Nephron (organoid): ENCODE data around the gene TCF12.

Experiments
- H3K27ac Mint-ChIP-seq, 3 experiments: 2 replicates each; pipeline ENCODE4 v1.8.0; 2020; ENCODE audit warnings: mixed read lengths in 3 of 3, mild to moderate bottlenecking in 2 of 3, moderate library complexity in 1 of 3
- H3K27me3 Mint-ChIP-seq: 2 replicates; pipeline ENCODE4 v1.8.0; 2021; ENCODE audit warnings: low read depth, mild to moderate bottlenecking, moderate library complexity, mixed read lengths
- H3K36me3 Mint-ChIP-seq: 2 replicates; pipeline ENCODE4 v1.8.0; 2020; ENCODE audit warnings: low read depth, mixed read lengths
- H3K4me1 Mint-ChIP-seq: 2 replicates; pipeline ENCODE4 v1.8.0; 2020; ENCODE audit warnings: mixed read lengths
- H3K4me3 Mint-ChIP-seq, 3 experiments: 2 replicates each; pipeline ENCODE4 v1.8.0; 2020; ENCODE audit warnings: mild to moderate bottlenecking in 3 of 3, mixed read lengths in 3 of 3, moderate library complexity in 2 of 3
- H3K9me3 Mint-ChIP-seq: 2 replicates; pipeline ENCODE4 v1.8.0; 2020; ENCODE audit warnings: mixed read lengths
- CTCF ChIP-seq, 3 experiments: fragments of 200-600 bp; sonication (generic); IDR thresholded peaks; one replicate each; pipeline ENCODE4 v1.5.0; 2021; ENCODE audit warnings: antibody characterized with exemption in 3 of 3; ENCODE audit not compliant: unreplicated experiment in 3 of 3

The TCF12 gene

GRCh38 chr15:57305009-57305408 lies 386.6 kb downstream of the TCF12 start:
- Mint-ChIP-seq H3K27ac (peak overlapping the region in 2 of 3 experiments; percentile 8 to 16), H3K4me1 (peaks cover 44% of the 10 kb centered on the region), H3K4me3 (peak overlapping the region; percentile 66 to 70 (median 69)), H3K27me3 (peaks cover 5% of the 10 kb centered on the region), H3K9me3 (no peaks in the 10 kb centered on the region), H3K36me3 (no peaks in the 10 kb centered on the region)
- no peak for TF ChIP-seq CTCF (IDR thresholded peaks at IDR 0.05; ENCODE audit: unreplicated experiment in 3 of 3)

GRCh38 chr15:57306161-57306943 lies 387.9 kb downstream of the TCF12 start:
- Mint-ChIP-seq H3K4me1 (peaks cover 50% of the 10 kb centered on the region), H3K4me3 (peak overlapping the region; percentile 70 to 76 (median 76)), H3K27ac (peak overlapping the region; percentile 11 to 75 (median 64)), H3K27me3 (peaks cover 5% of the 10 kb centered on the region), H3K9me3 (no peaks in the 10 kb centered on the region), H3K36me3 (no peaks in the 10 kb centered on the region)
- peak; percentile 69 to 77 (median 70) for TF ChIP-seq CTCF (IDR thresholded peaks at IDR 0.05; ENCODE audit: unreplicated experiment in 3 of 3)

- H3K27ac Mint-ChIP-seq = peak overlapping the region in 1 of 3 experiments; percentile 74
- H3K4me3 Mint-ChIP-seq = peak overlapping the region; percentile 66 to 76 (median 70)
- no peak for TF ChIP-seq CTCF (IDR thresholded peaks at IDR 0.05; ENCODE audit: unreplicated experiment in 3 of 3)
- no peaks in the 10 kb centered on the region for H3K9me3 Mint-ChIP-seq
- no peaks in the 10 kb centered on the region for H3K36me3 Mint-ChIP-seq
- peaks cover 49% of the 10 kb centered on the region for H3K4me1 Mint-ChIP-seq
- H3K27me3 Mint-ChIP-seq = peaks cover 5% of the 10 kb centered on the region
Observed at GRCh38 chr15:57306944-57307411, 388.5 kb downstream of the TCF12 start.

- no peaks in the 10 kb centered on the region for H3K36me3 Mint-ChIP-seq
- peak overlapping the region; percentile 6 to 74 (median 34) for H3K27ac Mint-ChIP-seq
- no peaks in the 10 kb centered on the region for H3K9me3 Mint-ChIP-seq
- no peak for TF ChIP-seq CTCF (IDR thresholded peaks at IDR 0.05; ENCODE audit: unreplicated experiment in 3 of 3)
- peaks cover 51% of the 10 kb centered on the region for H3K4me1 Mint-ChIP-seq
- peaks cover 5% of the 10 kb centered on the region for H3K27me3 Mint-ChIP-seq
- peak overlapping the region; percentile 35 to 70 (median 43) for H3K4me3 Mint-ChIP-seq
Observed at GRCh38 chr15:57307527-57308169, 389.2 kb downstream of the TCF12 start.

GRCh38 chr15:57308170-57308545 lies 389.7 kb downstream of the TCF12 start:
- no peak for TF ChIP-seq CTCF (IDR thresholded peaks at IDR 0.05; ENCODE audit: unreplicated experiment in 3 of 3)
- no peaks in the 10 kb centered on the region for H3K36me3 Mint-ChIP-seq
- H3K4me3 Mint-ChIP-seq = peak overlapping the region; percentile 33 to 69 (median 63)
- H3K4me1 Mint-ChIP-seq = peaks cover 51% of the 10 kb centered on the region
- no peaks in the 10 kb centered on the region for H3K9me3 Mint-ChIP-seq
- peak overlapping the region in 2 of 3 experiments; percentile 6 to 74 for H3K27ac Mint-ChIP-seq
- peaks cover 3% of the 10 kb centered on the region for H3K27me3 Mint-ChIP-seq
